HTR-8/SVneo (cell line): ENCODE measurements around the gene WDPCP.

ENCODE experiments used
- DNase-seq: peaks from one replicate; pipeline ENCODE4 v3.0.0; 2011; ENCODE audit warnings: low spot score, mixed read lengths; ENCODE audit not compliant: insufficient read length
- FAIRE-seq: peaks from 2 replicates; lab custom pipeline; 2011; peaks lifted over from hg19 to GRCh38; lab: Jason Lieb, UNC

WDPCP gene

GRCh38 chr2:63553049-63553448, 35.2 kb downstream of the WDPCP start:
- FAIRE-seq: no peak
- DNase-seq: no peak

GRCh38 chr2:63545023-63545422, 43.3 kb downstream of the WDPCP start:
- no peak for DNase-seq
- no peak for FAIRE-seq

GRCh38 chr2:63544017-63544627, 44.2 kb downstream of the WDPCP start:
- FAIRE-seq: no peak
- no peak for DNase-seq

- FAIRE-seq (no peak), DNase-seq (no peak)
These were observed 48.7 kb downstream of the WDPCP start for GRCh38 chr2:63539416-63540162.

GRCh38 chr2:63538390-63538789, 49.9 kb downstream of the WDPCP start:
- no peak for FAIRE-seq
- DNase-seq: no peak

GRCh38 chr2:63537306-63537705, 51.0 kb downstream of the WDPCP start:
- FAIRE-seq: no peak
- DNase-seq: no peak

- no peak for DNase-seq
- FAIRE-seq: no peak
These were observed 57.5 kb downstream of the WDPCP start for GRCh38 chr2:63530704-63531279.

- no peak for FAIRE-seq
- no peak for DNase-seq
These were observed 62.4 kb downstream of the WDPCP start for GRCh38 chr2:63525905-63526304.

GRCh38 chr2:63522950-63523349, 65.3 kb downstream of the WDPCP start:
- DNase-seq (no peak), FAIRE-seq (no peak)

GRCh38 chr2:63520793-63521192, 67.5 kb downstream of the WDPCP start:
- FAIRE-seq: no peak
- DNase-seq: no peak

- no peak for DNase-seq
- FAIRE-seq: no peak
These were observed 73.5 kb downstream of the WDPCP start for GRCh38 chr2:63514781-63515180.

GRCh38 chr2:63514237-63514716, 74.0 kb downstream of the WDPCP start:
- FAIRE-seq (no peak), DNase-seq (no peak)

GRCh38 chr2:63506320-63506719, 82.0 kb downstream of the WDPCP start:
- no peak for DNase-seq
- FAIRE-seq: no peak

- FAIRE-seq (no peak), DNase-seq (no peak)
These were observed 84.5 kb downstream of the WDPCP start for GRCh38 chr2:63503818-63504217.

- DNase-seq (no peak), FAIRE-seq (no peak)
These were observed 87.9 kb downstream of the WDPCP start for GRCh38 chr2:63500398-63500797.

GRCh38 chr2:63497576-63497975, 90.7 kb downstream of the WDPCP start:
- no peak for FAIRE-seq
- no peak for DNase-seq

- no peak for FAIRE-seq
- DNase-seq: no peak
These were observed 93.3 kb downstream of the WDPCP start for GRCh38 chr2:63494968-63495367.

- no peak for DNase-seq
- no peak for FAIRE-seq
These were observed 94.2 kb downstream of the WDPCP start for GRCh38 chr2:63494100-63494499.

- DNase-seq: peak; percentile 18
- no peak for FAIRE-seq
These were observed 100.1 kb downstream of the WDPCP start for GRCh38 chr2:63488118-63488713.

GRCh38 chr2:63486861-63487290, 101.4 kb downstream of the WDPCP start:
- DNase-seq (no peak), FAIRE-seq (no peak)

GRCh38 chr2:63484901-63485300, 103.4 kb downstream of the WDPCP start:
- DNase-seq: no peak
- no peak for FAIRE-seq
